Lung microvascular endothelial cell (primary cell): ENCODE data around the gene MTLN. TPM values are rescaled to one million over a fixed set of nuclear protein-coding genes. Genes with fewer than 3 reads are reported as not detected.
"Not testable (repeated sequence)": the region's sequence is repeated elsewhere in the genome, so short reads cannot be mapped to it uniquely, and the experiment has no call there.

Experiments
- DNase-seq, 2 donors: peaks; one replicate each; pipeline versions ENCODE4 v3.0.0 to v3.0.0-alpha.2; 2010; ENCODE audit warnings: low read depth in 2 of 2
- total RNA-seq: library from RNA; depleted of rRNA; stranded (reverse); fragments of >200 nt; gene quantifications from 2 replicates; pipeline ENCODE4 v1.2.1, GENCODE V29; 2014

MTLN gene
- total RNA-seq, result 59.1 and 73.2 TPM in 2 replicates

GRCh38 chr2:110211938-110212858, at the start of gene MTLN:
MTLN (minus strand) TSS chr2:110212547; CDS start chr2:110212525, 22 bp downstream.
- DNase-seq, result peak; percentile 62 to 73

- not testable (repeated sequence) for DNase-seq
These were observed 49.6 kb upstream of the MTLN start for GRCh38 chr2:110261910-110262309.

GRCh38 chr2:110248081-110248795, 35.9 kb upstream of the MTLN start:
- DNase-seq, result peak in 1 of 2 donors; percentile 59

- not testable (repeated sequence) for DNase-seq
These were observed 33.4 kb upstream of the MTLN start for GRCh38 chr2:110245488-110246435.

GRCh38 chr2:110243283-110243682, 30.9 kb upstream of the MTLN start:
- DNase-seq, result not testable (repeated sequence)

- DNase-seq, result not testable (repeated sequence)
These were observed 22.2 kb upstream of the MTLN start for GRCh38 chr2:110234514-110234913.

GRCh38 chr2:110229886-110230285, 17.5 kb upstream of the MTLN start:
- DNase-seq, result not testable (repeated sequence)

GRCh38 chr2:110222626-110223025, 10.3 kb upstream of the MTLN start:
- DNase-seq, result not testable (repeated sequence)

- no peak for DNase-seq
These were observed 9.6 kb upstream of the MTLN start for GRCh38 chr2:110221938-110222337.

GRCh38 chr2:110220190-110220564, 7.8 kb upstream of the MTLN start:
- no peak for DNase-seq

- DNase-seq, result peak in 1 of 2 donors; percentile 36
These were observed 7.3 kb upstream of the MTLN start for GRCh38 chr2:110219496-110220189.

GRCh38 chr2:110218889-110219288, 6.5 kb upstream of the MTLN start:
- DNase-seq, result not testable (repeated sequence)

- no peak for DNase-seq
These were observed 4.5 kb upstream of the MTLN start for GRCh38 chr2:110216803-110217202.

- DNase-seq, result no peak
These were observed 3.9 kb upstream of the MTLN start for GRCh38 chr2:110216199-110216598.

- DNase-seq, result no peak
These were observed 3.3 kb upstream of the MTLN start for GRCh38 chr2:110215566-110216158.

GRCh38 chr2:110215091-110215490, 2.7 kb upstream of the MTLN start:
- no peak for DNase-seq

- DNase-seq, result not testable (repeated sequence)
These were observed 1.2 kb upstream of the MTLN start for GRCh38 chr2:110213522-110213921.

GRCh38 chr2:110205660-110206455, 6.5 kb downstream of the MTLN start:
- peak in 1 of 2 donors; percentile 29 for DNase-seq
